Mucosa of rectum (tissue), 2 donors: ENCODE measurements around the gene ARHGDIB.

Experiments
- H3K27ac ChIP-seq, 2 donors: one replicate each; pipeline ENCODE4 v1.7.0; 2013; ENCODE audit warnings: inconsistent platforms in 2 of 2, low read depth in 2 of 2, low read length in 2 of 2
- H3K27me3 ChIP-seq, 2 donors: one replicate each; pipeline ENCODE4 v1.7.0; 2013; ENCODE audit warnings: low read length in 2 of 2; ENCODE audit not compliant: control insufficient read depth in 2 of 2, insufficient read depth in 2 of 2
- H3K36me3 ChIP-seq, 2 donors: one replicate each; pipeline ENCODE4 v1.7.0; 2013; ENCODE audit warnings: low read length in 2 of 2; ENCODE audit not compliant: control insufficient read depth in 2 of 2, insufficient read depth in 2 of 2
- H3K4me1 ChIP-seq, 2 donors: one replicate each; pipeline ENCODE4 v1.7.0; 2013; ENCODE audit warnings: low read length in 2 of 2, mild to moderate bottlenecking in 1 of 2; ENCODE audit not compliant: control insufficient read depth in 2 of 2, insufficient read depth in 2 of 2
- H3K4me3 ChIP-seq, 2 donors: one replicate each; pipeline ENCODE4 v1.7.0; 2013; ENCODE audit warnings: low read length in 2 of 2
- H3K9ac ChIP-seq, 2 donors: one replicate each; pipeline ENCODE4 v1.7.0; 2013; ENCODE audit warnings: low read length in 2 of 2, low read depth in 1 of 2, mild to moderate bottlenecking in 1 of 2
- H3K9me3 ChIP-seq, 2 donors: one replicate each; pipeline ENCODE4 v1.7.0; 2013; ENCODE audit warnings: low read length in 2 of 2; ENCODE audit not compliant: control insufficient read depth in 2 of 2
- donor health status: healthy.
- donor health status: Normal muscosa, but diverticular disease.

The ARHGDIB gene

DNA sequence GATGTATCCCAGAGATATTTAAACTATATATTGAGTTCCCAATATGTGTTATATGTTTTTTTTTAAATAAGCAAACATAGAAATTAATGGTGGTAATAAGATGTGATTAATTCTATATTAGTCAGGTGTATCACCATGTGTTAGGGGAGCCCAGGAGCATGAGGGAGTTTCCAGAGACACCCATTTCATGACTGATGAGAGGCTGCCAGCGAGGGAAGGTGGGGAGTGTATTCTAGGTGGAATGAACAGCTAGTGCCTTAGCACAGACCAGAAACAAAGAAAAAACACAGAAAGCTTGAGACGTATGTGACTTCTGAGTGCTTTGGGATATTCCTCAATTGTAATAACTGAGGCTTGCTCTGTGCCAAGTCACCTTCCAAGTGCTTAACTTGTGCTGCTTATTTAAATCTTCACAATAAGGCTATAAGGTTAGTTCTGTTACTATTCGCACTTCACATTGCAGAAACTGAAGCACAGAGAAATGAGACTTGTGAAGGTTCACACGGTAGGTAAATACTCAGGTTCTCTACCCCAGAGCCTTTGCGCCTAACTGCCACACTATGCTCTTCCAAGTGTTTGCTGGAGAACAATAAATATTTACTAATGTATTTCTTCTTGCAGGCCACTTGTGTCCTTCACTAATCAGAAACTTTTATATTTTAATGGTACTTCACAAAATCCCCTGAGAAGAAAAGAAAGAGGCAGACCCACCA, 57.9 kb downstream of the ARHGDIB start:
- Histone ChIP-seq H3K9me3 (no peaks in the 10 kb centered on the region), H3K4me1 (no peaks in the 10 kb centered on the region), H3K27ac (no peak overlapping the region), H3K4me3 (no peak overlapping the region), H3K9ac (no peak overlapping the region), H3K27me3 (no peaks in the 10 kb centered on the region), H3K36me3 (no peaks in the 10 kb centered on the region)

DNA sequence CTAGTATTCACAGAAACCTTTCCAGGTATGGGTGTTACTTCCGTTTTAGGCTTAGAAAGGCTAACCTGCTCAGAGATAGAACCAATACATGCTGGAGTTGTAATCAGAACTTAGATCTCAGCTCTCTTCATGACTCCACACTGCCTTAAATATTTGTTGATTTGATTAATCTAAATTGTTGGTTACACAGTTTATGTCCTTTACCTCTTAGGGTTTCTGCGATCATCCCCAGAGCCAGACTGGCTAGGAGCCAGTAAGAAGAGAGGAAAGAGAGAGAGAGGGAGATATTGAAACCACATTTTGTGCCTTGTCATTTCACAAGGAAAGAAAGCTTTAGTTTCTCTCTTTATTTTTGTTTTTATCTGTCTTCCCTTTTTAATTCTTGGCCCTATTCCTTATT, 58.9 kb downstream of the ARHGDIB start:
- no peak overlapping the region for H3K4me3 ChIP-seq
- no peaks in the 10 kb centered on the region for H3K4me1 ChIP-seq
- H3K27me3 ChIP-seq, result no peaks in the 10 kb centered on the region
- H3K27ac ChIP-seq, result no peak overlapping the region
- H3K9ac ChIP-seq, result no peak overlapping the region
- no peaks in the 10 kb centered on the region for H3K36me3 ChIP-seq
- H3K9me3 ChIP-seq, result no peaks in the 10 kb centered on the region

DNA sequence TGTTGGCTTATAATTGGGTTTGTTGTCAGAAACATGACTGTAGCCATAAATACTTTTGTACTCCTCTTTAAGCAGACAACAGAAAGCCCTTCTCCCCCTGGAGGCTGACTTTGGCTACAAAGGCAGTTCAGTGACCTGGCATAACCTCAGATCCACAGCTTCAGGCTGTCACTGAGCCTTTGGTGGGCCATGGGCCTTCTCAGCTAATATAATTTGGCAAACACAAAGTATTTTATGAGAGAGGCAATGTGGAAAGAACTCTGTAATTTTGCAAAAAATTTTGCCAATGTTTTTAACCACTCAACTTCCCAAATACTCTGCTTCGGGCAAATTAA, 60.2 kb downstream of the ARHGDIB start:
- Histone ChIP-seq H3K27ac (no peak overlapping the region), H3K4me3 (no peak overlapping the region), H3K36me3 (no peaks in the 10 kb centered on the region), H3K27me3 (no peaks in the 10 kb centered on the region), H3K4me1 (no peaks in the 10 kb centered on the region), H3K9ac (no peak overlapping the region), H3K9me3 (no peaks in the 10 kb centered on the region)

DNA sequence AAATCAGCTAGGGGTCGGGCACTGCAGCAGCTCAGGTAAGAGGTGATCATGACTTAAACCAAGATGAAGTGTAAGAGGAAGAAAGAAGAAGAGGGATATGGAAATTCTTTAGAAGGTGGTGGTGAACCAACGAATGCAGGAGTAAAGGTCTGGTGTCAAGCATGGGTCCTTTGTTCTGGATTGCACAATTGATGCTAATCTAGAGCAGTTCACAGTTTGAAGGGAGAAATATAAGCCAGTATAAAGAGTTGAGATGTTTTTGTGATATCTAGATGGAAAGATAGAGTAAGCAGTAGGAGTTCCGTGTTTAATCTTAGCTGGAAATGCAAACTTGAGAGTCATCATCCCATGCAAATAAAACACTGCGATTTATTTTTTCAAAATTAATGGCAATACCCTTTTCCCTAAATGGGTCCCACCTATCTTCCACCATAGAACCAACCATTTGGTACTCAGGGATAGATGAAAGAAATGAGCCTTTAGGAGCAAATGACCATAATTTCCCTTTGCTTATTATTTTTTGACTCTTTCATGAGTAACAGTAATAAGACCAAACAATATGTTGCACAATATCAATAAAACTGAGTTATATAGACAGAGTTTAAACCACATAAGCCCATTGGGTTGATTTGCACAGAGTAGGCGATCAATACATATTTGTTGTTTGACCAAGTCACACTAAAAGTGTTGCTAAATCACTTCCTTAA, 60.7 kb downstream of the ARHGDIB start:
- H3K27me3 ChIP-seq, result no peaks in the 10 kb centered on the region
- no peak overlapping the region for H3K4me3 ChIP-seq
- H3K9ac ChIP-seq, result no peak overlapping the region
- H3K9me3 ChIP-seq, result no peaks in the 10 kb centered on the region
- H3K36me3 ChIP-seq, result no peaks in the 10 kb centered on the region
- no peaks in the 10 kb centered on the region for H3K4me1 ChIP-seq
- H3K27ac ChIP-seq, result no peak overlapping the region

DNA sequence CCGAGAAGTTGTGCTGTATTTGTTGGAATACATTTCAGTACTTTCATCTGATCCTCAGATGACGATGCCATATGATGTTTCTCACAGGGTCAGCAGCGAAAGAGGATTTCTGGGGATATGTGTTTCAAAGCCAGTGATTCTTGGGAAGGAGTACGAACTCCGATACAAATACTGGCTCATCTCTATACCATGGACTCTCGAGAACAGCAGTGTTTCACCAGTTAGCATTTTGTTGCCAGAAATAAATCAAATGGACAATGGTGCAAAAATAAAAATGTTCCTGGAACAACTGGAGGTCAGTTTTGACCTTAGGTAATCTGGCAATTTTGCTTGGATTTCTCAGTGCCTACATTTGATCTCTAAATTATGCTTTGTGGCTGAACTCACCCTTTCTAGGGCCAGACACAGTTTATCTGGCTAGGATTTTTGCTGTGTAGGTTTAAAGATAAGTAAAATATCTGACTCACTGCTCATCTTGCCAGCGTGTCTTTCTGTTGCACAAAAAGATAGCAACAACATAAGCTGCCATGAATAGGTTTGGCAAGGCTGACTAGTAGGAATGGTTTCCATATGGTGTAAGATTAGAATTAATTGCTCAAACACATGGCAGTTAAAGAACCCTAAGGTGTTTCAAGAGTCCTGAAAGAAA, 64.8 kb downstream of the ARHGDIB start:
- Histone ChIP-seq H3K27me3 (no peaks in the 10 kb centered on the region), H3K9ac (no peak overlapping the region), H3K36me3 (no peaks in the 10 kb centered on the region), H3K9me3 (no peaks in the 10 kb centered on the region), H3K4me3 (no peak overlapping the region), H3K4me1 (no peaks in the 10 kb centered on the region), H3K27ac (peak overlapping the region in 1 of 2 donors; percentile 3)

DNA sequence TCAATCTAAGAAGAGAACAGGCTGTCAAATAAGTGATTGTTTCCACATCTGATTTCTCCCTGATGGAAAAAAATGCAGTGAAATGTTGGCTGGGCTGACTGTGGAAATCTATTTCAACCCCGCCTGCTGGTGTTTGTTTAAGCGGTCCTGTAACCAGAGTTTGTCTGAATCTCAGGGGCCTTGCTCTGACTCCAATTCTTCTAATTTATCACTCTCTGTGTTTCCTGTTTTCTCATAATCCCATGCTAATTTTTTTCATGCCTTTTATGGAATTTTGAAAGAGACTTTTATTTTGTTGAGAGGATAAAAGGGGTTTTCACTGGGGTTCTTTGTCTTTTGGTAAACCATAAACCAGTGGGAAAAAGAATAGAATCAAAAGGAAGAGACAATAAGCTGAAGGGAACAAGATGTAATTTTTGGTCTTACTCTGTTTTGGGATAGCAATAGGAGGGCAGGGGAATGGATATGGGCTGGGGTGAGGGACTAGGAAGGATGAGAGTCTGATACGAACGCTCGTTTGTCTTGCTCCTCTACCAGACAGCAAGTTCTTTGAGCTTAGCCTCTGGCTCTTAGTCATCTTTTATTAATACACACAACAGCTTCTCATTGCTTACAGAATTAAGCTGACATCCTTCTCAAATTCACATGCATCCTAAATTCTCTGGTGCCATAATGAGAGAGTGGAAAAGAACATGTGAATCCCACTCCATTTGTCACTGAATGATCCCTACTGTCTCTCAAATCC, 67.7 kb downstream of the ARHGDIB start:
- Histone ChIP-seq H3K9me3 (no peaks in the 10 kb centered on the region), H3K27ac (peak overlapping the region in 1 of 2 donors; percentile 61), H3K4me1 (no peaks in the 10 kb centered on the region), H3K4me3 (no peak overlapping the region), H3K36me3 (no peaks in the 10 kb centered on the region), H3K27me3 (no peaks in the 10 kb centered on the region), H3K9ac (no peak overlapping the region)

DNA sequence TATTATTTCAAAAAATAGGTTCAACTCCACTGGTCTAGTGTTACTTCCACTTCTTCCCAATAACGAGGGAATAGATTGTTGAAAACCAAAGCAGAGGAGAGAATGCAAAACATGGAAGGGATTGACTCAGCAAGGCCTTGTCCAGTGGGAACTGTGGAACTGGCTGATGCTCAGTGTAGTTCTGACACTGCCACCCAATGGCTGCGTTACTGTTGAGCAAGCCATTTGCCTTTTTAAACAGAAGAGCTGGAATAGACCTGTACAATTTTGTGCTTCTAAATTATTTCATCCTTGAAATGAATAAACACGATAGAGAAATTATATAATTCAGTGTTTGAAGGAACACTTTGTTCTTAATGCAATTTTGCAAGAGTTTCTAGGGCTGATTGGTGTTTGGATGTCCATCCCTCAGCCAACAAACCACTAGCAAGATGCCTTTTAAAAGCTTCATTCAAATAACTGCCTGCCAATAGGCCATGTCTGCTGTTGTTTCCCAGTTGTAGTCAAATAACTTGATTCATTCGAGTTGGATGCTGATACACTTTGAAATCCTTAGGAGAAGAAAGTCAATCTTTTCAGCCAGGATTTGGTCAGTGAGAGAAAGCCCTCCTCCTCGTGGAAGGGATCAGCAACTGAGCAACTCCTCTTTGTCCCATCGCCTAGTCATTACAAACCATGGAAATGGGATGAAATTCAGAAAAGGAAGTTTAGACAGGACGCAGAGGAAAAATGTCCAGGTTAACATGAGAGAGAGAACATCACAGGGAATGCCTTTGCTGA, 68.5 kb downstream of the ARHGDIB start:
- no peak overlapping the region for H3K9ac ChIP-seq

More for the DNA sequence above, 68.5 kb downstream of the ARHGDIB start:
- Histone ChIP-seq H3K4me3 (no peak overlapping the region), H3K27me3 (no peaks in the 10 kb centered on the region), H3K36me3 (no peaks in the 10 kb centered on the region), H3K4me1 (no peaks in the 10 kb centered on the region), H3K27ac (peak overlapping the region; percentile 2 to 61), H3K9me3 (no peaks in the 10 kb centered on the region)
